ENCODE measurements around the gene PCDH17. TPM values are rescaled to one million over a fixed set of nuclear protein-coding genes. Genes with fewer than 3 reads are reported as not detected.
A peak's percentile ranks its signal among the peaks of the same experiment; 100 is the strongest.

Gene PCDH17
- total RNA-seq (2014; rRNA removed; shearing (Covaris generic)) (not detected in 2 replicates), polyA plus RNA-seq (2016; fragmentation: Nextera tagmentation; extraction: Ambion mirVana) (not detected in 2 replicates)

GRCh38 chr13:57631596-57632275 lies at the start of gene PCDH17:
Gene PCDH17, plus strand, starts transcription at chr13:57631744. Its CDS starts 803 bp downstream, at chr13:57632547.
- H3K36me3 ChIP-seq (ENCODE audit: low read depth): no peaks in the 10 kb centered on the region
- peak within 1 kb of the TSS; percentile 72 for H3K4me3 ChIP-seq
- H3K27ac ChIP-seq: no peak within 1 kb of the TSS
- H3F3A ChIP-seq (ENCODE audit: insufficient read depth): no peaks in the 10 kb centered on the region
- no peaks in the 10 kb centered on the region for H3K9me2 ChIP-seq (ENCODE audit: insufficient read depth)
- H3K4me1 ChIP-seq (ENCODE audit: insufficient read depth): no peaks in the 10 kb centered on the region
- H3K79me2 ChIP-seq (ENCODE audit: insufficient read depth): no peaks in the 10 kb centered on the region
- no peaks in the 10 kb centered on the region for H3K9me3 ChIP-seq (ENCODE audit: low read depth)
- TF ChIP-seq EZH2phosphoT487 (IDR thresholded peaks at IDR 0.05; ENCODE audit: insufficient read depth, low read depth) (no peak), EZH2 (IDR thresholded peaks at IDR 0.05; ENCODE audit: insufficient read depth, poor library complexity, severe bottlenecking) (peak; percentile 58)
- no peaks in the 10 kb centered on the region for H4K20me1 ChIP-seq (ENCODE audit: insufficient read depth)
- H3K9ac ChIP-seq: no peak within 1 kb of the TSS
- WGBS, 2 experiments (ENCODE audit: low coverage in 1 of 2, low lambda C conversion rate in 2 of 2, missing lambda C conversion rate in 2 of 2): 1 to 3% methylated on average over 32 to 33 of the region's 33 CpGs
- peaks cover 74% of the 10 kb centered on the region for H3K27me3 ChIP-seq (replicated peaks; ENCODE audit: insufficient read depth)
- DNase-seq: peak; percentile 43
- H2AFZ ChIP-seq: peak within 1 kb of the TSS; percentile 76
- in situ Hi-C loops (cut with MboI): no loop called here
- H3K4me2 ChIP-seq (ENCODE audit: unreplicated experiment): peak within 1 kb of the TSS; percentile 72

- 37 to 43% methylated on average over 6 of the region's 6 CpGs for WGBS, 2 experiments (ENCODE audit: low coverage in 1 of 2, low lambda C conversion rate in 2 of 2, missing lambda C conversion rate in 2 of 2)
- in situ Hi-C loops (cut with MboI): no loop called here
Observed at GRCh38 chr13:57582032-57582431, 49.5 kb upstream of the PCDH17 start.

GRCh38 chr13:57583529-57583928 lies 48.0 kb upstream of the PCDH17 start:
- no peak overlapping the region for H3K27ac ChIP-seq
- no peaks in the 10 kb centered on the region for H3K27me3 ChIP-seq (replicated peaks; ENCODE audit: insufficient read depth)
- H3K9ac ChIP-seq: no peak overlapping the region
- TF ChIP-seq EZH2 (IDR thresholded peaks at IDR 0.05; ENCODE audit: insufficient read depth, poor library complexity, severe bottlenecking) (no peak), EZH2phosphoT487 (IDR thresholded peaks at IDR 0.05; ENCODE audit: insufficient read depth, low read depth) (no peak)
- in situ Hi-C loops (cut with MboI): no loop called here
- H3K9me3 ChIP-seq (ENCODE audit: low read depth): no peaks in the 10 kb centered on the region
- H4K20me1 ChIP-seq (ENCODE audit: insufficient read depth): no peaks in the 10 kb centered on the region
- H3K4me2 ChIP-seq (ENCODE audit: unreplicated experiment): no peak overlapping the region
- H3K36me3 ChIP-seq (ENCODE audit: low read depth): no peaks in the 10 kb centered on the region
- WGBS, 2 experiments (ENCODE audit: low coverage in 1 of 2, low lambda C conversion rate in 2 of 2, missing lambda C conversion rate in 2 of 2): 13 to 14% methylated on average over 1 of the region's 1 CpG
- no peak overlapping the region for H2AFZ ChIP-seq
- no peaks in the 10 kb centered on the region for H3K79me2 ChIP-seq (ENCODE audit: insufficient read depth)
- H3F3A ChIP-seq (ENCODE audit: insufficient read depth): no peaks in the 10 kb centered on the region
- no peaks in the 10 kb centered on the region for H3K9me2 ChIP-seq (ENCODE audit: insufficient read depth)
- no peak for DNase-seq
- no peak overlapping the region for H3K4me3 ChIP-seq
- no peaks in the 10 kb centered on the region for H3K4me1 ChIP-seq (ENCODE audit: insufficient read depth)

More at GRCh38 chr13:57582032-57582431, 49.5 kb upstream of the PCDH17 start:
- Histone ChIP-seq H3K27ac (no peak overlapping the region), H3K4me2 (ENCODE audit: unreplicated experiment) (no peak overlapping the region), H3F3A (ENCODE audit: insufficient read depth) (no peaks in the 10 kb centered on the region), H3K9me3 (ENCODE audit: low read depth) (no peaks in the 10 kb centered on the region), H3K79me2 (ENCODE audit: insufficient read depth) (no peaks in the 10 kb centered on the region), H3K9ac (no peak overlapping the region), H3K9me2 (ENCODE audit: insufficient read depth) (no peaks in the 10 kb centered on the region), H3K36me3 (ENCODE audit: low read depth) (no peaks in the 10 kb centered on the region), H3K4me1 (ENCODE audit: insufficient read depth) (no peaks in the 10 kb centered on the region), H4K20me1 (ENCODE audit: insufficient read depth) (no peaks in the 10 kb centered on the region), H3K27me3 (replicated peaks; ENCODE audit: insufficient read depth) (no peaks in the 10 kb centered on the region), H2AFZ (no peak overlapping the region), H3K4me3 (no peak overlapping the region)
- TF ChIP-seq EZH2 (IDR thresholded peaks at IDR 0.05; ENCODE audit: insufficient read depth, poor library complexity, severe bottlenecking) (no peak), EZH2phosphoT487 (IDR thresholded peaks at IDR 0.05; ENCODE audit: insufficient read depth, low read depth) (no peak)
- DNase-seq: no peak

GRCh38 chr13:57588639-57589038 lies 42.9 kb upstream of the PCDH17 start:
- Histone ChIP-seq H4K20me1 (ENCODE audit: insufficient read depth) (no peaks in the 10 kb centered on the region), H3K4me2 (ENCODE audit: unreplicated experiment) (no peak overlapping the region), H3K27me3 (replicated peaks; ENCODE audit: insufficient read depth) (no peaks in the 10 kb centered on the region), H3F3A (ENCODE audit: insufficient read depth) (no peaks in the 10 kb centered on the region), H3K79me2 (ENCODE audit: insufficient read depth) (no peaks in the 10 kb centered on the region), H3K9me2 (ENCODE audit: insufficient read depth) (no peaks in the 10 kb centered on the region), H3K27ac (no peak overlapping the region), H3K4me3 (no peak overlapping the region), H3K4me1 (ENCODE audit: insufficient read depth) (no peaks in the 10 kb centered on the region), H3K9me3 (ENCODE audit: low read depth) (no peaks in the 10 kb centered on the region), H3K36me3 (ENCODE audit: low read depth) (no peaks in the 10 kb centered on the region), H2AFZ (no peak overlapping the region), H3K9ac (no peak overlapping the region)
- WGBS, 2 experiments (ENCODE audit: low coverage in 1 of 2, low lambda C conversion rate in 2 of 2, missing lambda C conversion rate in 2 of 2): 35 to 38% methylated on average over 3 of the region's 3 CpGs
- no peak for DNase-seq
- no peak for TF ChIP-seq EZH2 (IDR thresholded peaks at IDR 0.05; ENCODE audit: insufficient read depth, poor library complexity, severe bottlenecking)
- TF ChIP-seq EZH2phosphoT487 (IDR thresholded peaks at IDR 0.05; ENCODE audit: insufficient read depth, low read depth): no peak
- in situ Hi-C loops (cut with MboI): no loop called here

All from GM23248 (cell line).